GM21360 (cell line): ENCODE results near the gene SLX4IP.

Experiments used
- ATAC-seq: cut with Tn5 transposase; IDR thresholded peaks from one replicate; pipeline ENCODE4 v1.9.1; 2021; ENCODE audit warnings: mild to moderate bottlenecking, moderate library complexity; ENCODE audit not compliant: unreplicated experiment

The SLX4IP gene

GRCh38 chr20:10644458-10645204 is 209.5 kb downstream of the SLX4IP start:
- ATAC-seq = peak; percentile 50

- no peak for ATAC-seq
Measured at GRCh38 chr20:10645205-10645570, 210.1 kb downstream of the SLX4IP start.

- ATAC-seq = no peak
Measured at GRCh38 chr20:10646006-10646405, 210.9 kb downstream of the SLX4IP start.

- no peak for ATAC-seq
Measured at GRCh38 chr20:10646886-10647420, 211.8 kb downstream of the SLX4IP start.

GRCh38 chr20:10647471-10647870 is 212.4 kb downstream of the SLX4IP start:
- no peak for ATAC-seq

GRCh38 chr20:10647909-10648308 is 212.8 kb downstream of the SLX4IP start:
- ATAC-seq = no peak

- ATAC-seq = no peak
Measured at GRCh38 chr20:10648651-10649050, 213.5 kb downstream of the SLX4IP start.

- ATAC-seq = no peak
Measured at GRCh38 chr20:10649080-10649796, 214.1 kb downstream of the SLX4IP start.

- ATAC-seq = no peak
Measured at GRCh38 chr20:10649797-10650160, 214.7 kb downstream of the SLX4IP start.

GRCh38 chr20:10651227-10651990 is 216.3 kb downstream of the SLX4IP start:
- no peak for ATAC-seq

- ATAC-seq = no peak
Measured at GRCh38 chr20:10652185-10652584, 217.1 kb downstream of the SLX4IP start.

GRCh38 chr20:10652660-10653261 is 217.7 kb downstream of the SLX4IP start:
- ATAC-seq = no peak

- ATAC-seq = no peak
Measured at GRCh38 chr20:10653599-10654249, 218.6 kb downstream of the SLX4IP start.

- no peak for ATAC-seq
Measured at GRCh38 chr20:10654250-10654610, 219.1 kb downstream of the SLX4IP start.

- peak; percentile 58 for ATAC-seq
Measured at GRCh38 chr20:10654630-10655029, 219.5 kb downstream of the SLX4IP start.

- no peak for ATAC-seq
Measured at GRCh38 chr20:10655720-10656669, 220.9 kb downstream of the SLX4IP start.

GRCh38 chr20:10657453-10657852 is 222.3 kb downstream of the SLX4IP start:
- ATAC-seq = no peak

GRCh38 chr20:10658051-10658823 is 223.1 kb downstream of the SLX4IP start:
- ATAC-seq = no peak
